Glutamatergic neuron (in vitro differentiated cells): ENCODE results near the gene AGBL4. TPM values are rescaled to one million over a fixed set of nuclear protein-coding genes. Genes with fewer than 3 reads are reported as not detected.

ENCODE experiments used
- DNase-seq: peaks from one replicate; pipeline ENCODE4 v3.0.0; 2022
- H3K27ac Mint-ChIP-seq: one replicate; pipeline ENCODE4 v1.8.0; 2020; ENCODE audit warnings: mild to moderate bottlenecking, mixed read lengths, inconsistent platforms; ENCODE audit not compliant: unreplicated experiment
- H3K27me3 Mint-ChIP-seq: one replicate; pipeline ENCODE4 v1.8.0; 2020; ENCODE audit warnings: mild to moderate bottlenecking, moderate library complexity, mixed read lengths, inconsistent platforms; ENCODE audit not compliant: unreplicated experiment
- H3K36me3 Mint-ChIP-seq: one replicate; pipeline ENCODE4 v1.8.0; 2020; ENCODE audit warnings: mild to moderate bottlenecking, mixed read lengths, inconsistent platforms; ENCODE audit not compliant: unreplicated experiment
- H3K4me1 Mint-ChIP-seq: one replicate; pipeline ENCODE4 v1.8.0; 2020; ENCODE audit warnings: mild to moderate bottlenecking, low read depth, mixed read lengths, inconsistent platforms; ENCODE audit not compliant: unreplicated experiment
- H3K4me3 Mint-ChIP-seq: one replicate; pipeline ENCODE4 v1.8.0; 2020; ENCODE audit warnings: mild to moderate bottlenecking, mixed read lengths, inconsistent platforms; ENCODE audit not compliant: unreplicated experiment
- H3K9me3 Mint-ChIP-seq: one replicate; pipeline ENCODE4 v1.8.0; 2020; ENCODE audit warnings: mild to moderate bottlenecking, moderate library complexity, mixed read lengths, inconsistent platforms; ENCODE audit not compliant: unreplicated experiment
- total RNA-seq: library from RNA; stranded (reverse); fragmentation: NEBNext Ultra II Directional; extraction: Animal tissue kit (Norgen Biotek cat#: 25700); gene quantifications from one replicate; pipeline ENCODE4 v1.2.1, GENCODE V29; 2021; ENCODE audit not compliant: unreplicated experiment
- TF ChIP-seq, protein P1 (sequence below): fragments of 200-600 bp; sonication (generic); IDR thresholded peaks from one replicate; pipeline ENCODE4 v1.5.0; 2021; ENCODE audit not compliant: partially characterized antibody, unreplicated experiment

The AGBL4 gene
- total RNA-seq, 1 donor from 2014 or later = 3.5 TPM

DNA sequence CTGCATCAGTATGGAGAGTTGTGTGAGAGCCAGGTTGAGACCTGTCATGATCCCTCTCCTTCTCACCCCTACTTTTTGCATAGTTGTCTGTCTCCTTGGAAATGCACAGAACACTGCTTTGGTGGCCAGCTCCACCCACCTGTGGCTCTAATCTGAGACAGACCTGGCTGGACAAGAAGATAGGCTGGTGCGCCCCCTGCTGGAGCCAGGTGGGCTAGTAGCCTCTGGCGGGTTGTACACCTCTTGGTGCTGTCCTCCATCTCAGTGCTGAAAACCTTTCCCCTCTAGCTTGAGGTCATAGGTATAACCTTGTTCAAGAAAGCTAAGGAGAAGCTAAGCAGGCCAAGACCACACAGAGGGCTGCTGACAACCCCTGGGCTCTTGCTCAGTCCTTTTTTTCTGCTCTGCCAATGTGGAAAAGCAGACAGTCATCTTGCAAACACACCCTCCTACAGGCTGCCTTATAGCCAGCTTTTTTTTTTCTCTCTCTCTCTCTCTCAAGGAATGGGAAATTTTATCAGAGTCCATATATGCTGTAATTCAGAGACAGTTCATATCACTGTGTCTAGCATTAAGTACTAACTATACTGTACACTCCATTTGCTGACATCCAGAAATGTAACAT, 1492.9 kb downstream of the AGBL4 start:
- TF ChIP-seq, protein P1, sequence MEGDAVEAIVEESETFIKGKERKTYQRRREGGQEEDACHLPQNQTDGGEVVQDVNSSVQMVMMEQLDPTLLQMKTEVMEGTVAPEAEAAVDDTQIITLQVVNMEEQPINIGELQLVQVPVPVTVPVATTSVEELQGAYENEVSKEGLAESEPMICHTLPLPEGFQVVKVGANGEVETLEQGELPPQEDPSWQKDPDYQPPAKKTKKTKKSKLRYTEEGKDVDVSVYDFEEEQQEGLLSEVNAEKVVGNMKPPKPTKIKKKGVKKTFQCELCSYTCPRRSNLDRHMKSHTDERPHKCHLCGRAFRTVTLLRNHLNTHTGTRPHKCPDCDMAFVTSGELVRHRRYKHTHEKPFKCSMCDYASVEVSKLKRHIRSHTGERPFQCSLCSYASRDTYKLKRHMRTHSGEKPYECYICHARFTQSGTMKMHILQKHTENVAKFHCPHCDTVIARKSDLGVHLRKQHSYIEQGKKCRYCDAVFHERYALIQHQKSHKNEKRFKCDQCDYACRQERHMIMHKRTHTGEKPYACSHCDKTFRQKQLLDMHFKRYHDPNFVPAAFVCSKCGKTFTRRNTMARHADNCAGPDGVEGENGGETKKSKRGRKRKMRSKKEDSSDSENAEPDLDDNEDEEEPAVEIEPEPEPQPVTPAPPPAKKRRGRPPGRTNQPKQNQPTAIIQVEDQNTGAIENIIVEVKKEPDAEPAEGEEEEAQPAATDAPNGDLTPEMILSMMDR = peak; percentile 93
- H3K9me3 Mint-ChIP-seq = peaks cover 7% of the 10 kb centered on the region
- DNase-seq = peak; percentile 96
- peaks cover 3% of the 10 kb centered on the region for H3K27me3 Mint-ChIP-seq
- H3K4me1 Mint-ChIP-seq = peaks cover 45% of the 10 kb centered on the region
- H3K36me3 Mint-ChIP-seq = peaks cover 6% of the 10 kb centered on the region
- H3K4me3 Mint-ChIP-seq = no peak overlapping the region
- no peak overlapping the region for H3K27ac Mint-ChIP-seq

DNA sequence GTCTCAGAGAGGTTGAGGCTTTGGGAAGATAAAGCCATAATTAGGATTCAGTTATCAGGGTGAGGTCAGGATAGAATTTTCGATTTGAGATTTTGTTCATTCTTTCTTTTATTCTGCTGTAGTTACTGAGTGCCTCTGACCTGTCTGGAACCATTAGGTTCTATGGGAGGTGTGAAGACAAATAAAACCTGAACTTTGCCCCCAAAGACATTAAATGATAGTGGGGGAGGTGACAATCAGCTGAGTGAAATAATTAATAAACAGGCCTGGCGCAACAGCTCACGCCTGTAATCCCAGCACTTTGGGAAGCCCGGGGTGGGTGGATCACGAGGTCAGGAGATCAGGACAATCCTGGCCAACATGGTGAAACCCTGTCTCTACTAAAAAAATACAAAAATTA, 1496.7 kb downstream of the AGBL4 start:
- TF ChIP-seq, protein P1 = no peak
- Mint-ChIP-seq H3K27me3 (no peaks in the 10 kb centered on the region), H3K36me3 (peaks cover 6% of the 10 kb centered on the region), H3K9me3 (peaks cover 4% of the 10 kb centered on the region), H3K4me1 (peaks cover 40% of the 10 kb centered on the region), H3K4me3 (peak overlapping the region; percentile 51), H3K27ac (peak overlapping the region; percentile 98)
- DNase-seq = no peak

DNA sequence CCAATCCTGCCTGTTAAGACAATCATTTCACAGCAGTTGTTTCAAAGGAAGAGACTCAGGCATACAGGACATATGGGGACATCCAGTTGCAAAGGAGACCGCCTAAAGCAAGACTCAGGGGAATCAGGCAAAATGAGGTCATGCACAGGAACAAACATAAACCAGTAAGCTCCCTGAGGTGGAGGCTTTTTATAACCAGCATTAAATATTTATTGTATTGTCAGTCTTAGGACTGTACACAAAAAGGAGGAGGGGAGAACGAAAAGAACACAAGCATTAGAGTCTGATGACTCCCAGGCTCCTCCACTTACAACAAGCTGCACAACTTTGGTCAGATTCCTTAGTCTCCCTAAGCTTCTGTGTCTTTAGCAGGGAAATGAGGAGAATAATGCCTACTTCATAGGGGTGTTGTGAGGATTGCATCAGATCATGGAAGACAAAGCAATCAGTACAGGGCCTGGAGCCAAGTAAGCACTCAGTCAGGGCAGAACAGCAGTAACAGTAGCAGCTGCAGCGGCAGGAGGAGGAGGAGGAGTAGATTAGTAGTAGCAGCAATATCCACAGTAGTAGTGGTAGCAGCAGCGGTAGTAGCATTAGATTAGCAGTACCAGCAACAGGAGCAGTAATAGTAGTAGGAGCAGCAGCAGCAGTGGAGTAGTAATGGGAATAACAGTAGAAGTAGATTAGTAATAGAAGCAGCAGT, 1497.6 kb downstream of the AGBL4 start:
- H3K9me3 Mint-ChIP-seq = peaks cover 4% of the 10 kb centered on the region
- peaks cover 6% of the 10 kb centered on the region for H3K36me3 Mint-ChIP-seq
- H3K4me3 Mint-ChIP-seq = peak overlapping the region; percentile 51
- H3K27me3 Mint-ChIP-seq = no peaks in the 10 kb centered on the region
- peak overlapping the region; percentile 98 for H3K27ac Mint-ChIP-seq
- DNase-seq = peak; percentile 50
- TF ChIP-seq, protein P1 = no peak
- H3K4me1 Mint-ChIP-seq = peaks cover 40% of the 10 kb centered on the region

DNA sequence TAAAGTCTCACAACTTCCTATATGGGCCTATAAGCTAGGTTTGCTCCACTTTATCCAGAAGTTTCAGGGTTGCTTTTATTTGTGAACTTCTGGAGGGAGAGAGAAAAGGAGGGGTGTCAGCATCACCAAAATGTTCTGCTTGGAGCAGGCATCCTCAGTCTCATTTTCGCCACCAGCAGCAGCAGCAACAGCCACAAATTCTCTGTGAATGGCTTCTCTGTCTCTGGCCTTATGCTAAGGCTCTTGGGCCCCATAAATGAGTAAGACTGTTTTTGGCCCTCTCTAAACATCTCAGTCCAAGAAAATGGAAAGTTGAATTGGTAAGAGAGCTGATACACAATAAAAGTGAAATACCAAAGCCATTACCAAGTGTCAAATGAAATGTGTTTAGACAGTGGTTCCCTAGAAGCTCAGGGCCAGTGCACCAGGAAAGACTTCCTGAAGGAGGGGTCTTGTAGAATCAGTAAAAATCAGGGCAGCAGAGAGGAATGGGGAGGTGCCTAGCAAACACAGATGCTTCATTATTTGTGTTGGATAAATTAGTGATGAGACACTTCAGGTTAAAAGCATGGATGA, 1498.8 kb downstream of the AGBL4 start:
- peaks cover 6% of the 10 kb centered on the region for H3K9me3 Mint-ChIP-seq
- no peak for DNase-seq

More for the DNA sequence above, 1498.8 kb downstream of the AGBL4 start:
- peaks cover 6% of the 10 kb centered on the region for H3K36me3 Mint-ChIP-seq
- H3K27ac Mint-ChIP-seq = peak overlapping the region; percentile 98
- peaks cover 40% of the 10 kb centered on the region for H3K4me1 Mint-ChIP-seq
- peak overlapping the region; percentile 27 for H3K4me3 Mint-ChIP-seq
- peaks cover under 1% of the 10 kb centered on the region for H3K27me3 Mint-ChIP-seq
- TF ChIP-seq, protein P1 = no peak
